A673 (cell line): ENCODE data around the gene KCNQ2. TPM values are rescaled to one million over a fixed set of nuclear protein-coding genes. Genes with fewer than 3 reads are reported as not detected.

ENCODE experiments used
- BruUV-seq: library from RNA; stranded (reverse); fragments of 400-500 nt; replicated peaks from 2 replicates; lab custom pipeline; 2021; lab: Mats Ljungman, UMichigan
- CTCF ChIA-PET: fragments of 300-600 bp; sonication (Branson Sonifier 250); formaldehyde crosslinking; loops from one replicate; lab custom pipeline; 2022; ENCODE audit warnings: antibody characterized with exemption; lab: Charles Lee
- POLR2A ChIA-PET: fragments of 300-600 bp; sonication (Branson Sonifier 250); formaldehyde crosslinking; loops from one replicate; lab custom pipeline; 2022; ENCODE audit warnings: antibody characterized with exemption; ENCODE audit not compliant: low non-redundant PET; lab: Charles Lee
- DNase-seq: peaks from one replicate; pipeline ENCODE4 v3.0.0-alpha.2; 2015; ENCODE audit warnings: low spot score
- H3K27ac ChIP-seq: fragments of 200-600 bp; sonication (generic); 2 replicates; pipeline ENCODE4 v1.5.1; 2016; ENCODE audit warnings: mixed run types, low read depth, mild to moderate bottlenecking, mixed read lengths, antibody characterized with exemption, low read length; ENCODE audit not compliant: poor library complexity, severe bottlenecking
- H3K27me3 ChIP-seq: fragments of 200-600 bp; sonication (generic); replicated peaks from 2 replicates; pipeline ENCODE4 v1.6.1; 2017; ENCODE audit warnings: mixed run types, low read depth, mild to moderate bottlenecking, mixed read lengths, antibody characterized with exemption, low read length; ENCODE audit not compliant: insufficient read depth, poor library complexity
- H3K36me3 ChIP-seq: fragments of 200-600 bp; sonication (generic); 2 replicates; pipeline ENCODE4 v1.6.1; 2016; ENCODE audit warnings: mixed run types, mild to moderate bottlenecking, mixed read lengths, antibody characterized with exemption, low read length; ENCODE audit not compliant: insufficient read depth, poor library complexity, severe bottlenecking
- H3K4me1 ChIP-seq: fragments of 200-600 bp; sonication (generic); 2 replicates; pipeline ENCODE4 v1.6.1; 2017; ENCODE audit warnings: mixed run types, mild to moderate bottlenecking, mixed read lengths, antibody characterized with exemption, low read length; ENCODE audit not compliant: insufficient read depth, poor library complexity, severe bottlenecking
- H3K4me3 ChIP-seq: fragments of 200-600 bp; sonication (generic); 2 replicates; pipeline ENCODE4 v1.5.1; 2016; ENCODE audit warnings: low read depth, mixed run types, mild to moderate bottlenecking, mixed read lengths, low read length; ENCODE audit not compliant: poor library complexity, severe bottlenecking
- H3K9me3 ChIP-seq: fragments of 200-600 bp; sonication (generic); 2 replicates; pipeline ENCODE4 v1.6.1; 2016; ENCODE audit warnings: mixed run types, low read depth, mild to moderate bottlenecking, mixed read lengths, antibody characterized with exemption, low read length; ENCODE audit not compliant: poor library complexity, severe bottlenecking
- CTCF ChIP-seq: fragments of 300-800, 200-600 bp; sonication (generic); conservative IDR thresholded peaks from 2 replicates; pipeline ENCODE4 v1.5.1; 2017; ENCODE audit warnings: low read depth, mild to moderate bottlenecking, antibody characterized with exemption, low read length, moderate library complexity, mixed read lengths
- EZH2 ChIP-seq: fragments of 200-600 bp; sonication (generic); IDR thresholded peaks from 2 replicates; pipeline ENCODE4 v1.6.1; 2017; ENCODE audit warnings: borderline replicate concordance, low read depth, mild to moderate bottlenecking, mixed read lengths, antibody characterized with exemption, low read length; ENCODE audit not compliant: poor library complexity, severe bottlenecking
- intact Hi-C: fragments of 100-400 bp; cut with micrococcal nuclease; formaldehyde crosslinking; loops from one replicate; pipeline ENCODE4 v1.10.0; 2022; ENCODE audit not compliant: unreplicated experiment
- total RNA-seq: library from RNA; stranded (reverse); gene quantifications from 2 replicates; pipeline ENCODE4 v1.2.3, GENCODE V29; 2021

Gene KCNQ2
- total RNA-seq, 1 experiment from 2014 or later, result 6.6 TPM

- no peaks in the 10 kb centered on the region for H3K36me3 ChIP-seq
- no peak for DNase-seq
- peaks cover 21% of the 10 kb centered on the region for H3K27me3 ChIP-seq
- no TSS peak for BruUV-seq
- TF ChIP-seq CTCF (no peak), EZH2 (no peak)
- ChIA-PET CTCF (no interaction called here), POLR2A (no interaction called here)
- H3K27ac ChIP-seq, result no peak overlapping the region
- no peak overlapping the region for H3K4me3 ChIP-seq
- intact Hi-C loops, result no loop called here
- no peaks in the 10 kb centered on the region for H3K9me3 ChIP-seq
- peaks cover 6% of the 10 kb centered on the region for H3K4me1 ChIP-seq
Observed at GRCh38 chr20:63398744-63399514, 73.5 kb downstream of the KCNQ2 start.

DNA sequence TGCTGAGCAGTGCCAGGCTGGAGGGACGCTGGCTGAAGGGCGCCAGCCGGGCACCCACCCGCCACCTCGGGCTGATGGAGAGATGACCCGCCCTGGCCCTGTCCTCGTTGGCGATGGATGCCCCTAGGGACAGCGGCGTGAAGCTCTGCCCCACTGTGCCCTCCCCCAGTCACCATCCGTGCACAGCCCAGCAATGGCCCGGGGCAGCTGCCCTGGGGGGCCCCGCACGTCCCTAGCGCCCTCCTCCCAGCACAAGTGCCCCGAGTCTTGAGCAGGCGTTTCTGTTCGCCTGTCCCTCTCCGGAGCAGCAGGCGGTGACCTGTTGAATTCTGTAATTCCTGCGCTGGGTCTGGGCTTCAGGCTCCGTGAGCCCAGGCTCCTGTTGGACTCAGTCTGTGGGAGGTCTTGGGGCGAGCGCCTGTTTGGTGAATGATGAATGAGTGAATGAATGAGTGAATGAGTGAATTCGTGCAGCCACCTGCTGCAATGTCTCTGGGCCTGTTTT, 74.5 kb downstream of the KCNQ2 start:
- peaks cover 6% of the 10 kb centered on the region for H3K4me1 ChIP-seq
- no peak overlapping the region for H3K27ac ChIP-seq
- H3K9me3 ChIP-seq, result no peaks in the 10 kb centered on the region
- H3K36me3 ChIP-seq, result no peaks in the 10 kb centered on the region
- intact Hi-C loops, result no loop called here
- ChIA-PET POLR2A (interaction anchor here (0.5 kb wide), 1 partner anchor 117 kb away, joined by 4 read pairs; no protein-coding TSS in a partner anchor), CTCF (interaction anchor here (1.0 kb wide), 1 partner anchor 174 kb away, joined by 4 read pairs; no protein-coding TSS in a partner anchor)
- no peak overlapping the region for H3K4me3 ChIP-seq
- peaks cover 21% of the 10 kb centered on the region for H3K27me3 ChIP-seq
- TF ChIP-seq CTCF, result no peak
- no peak for TF ChIP-seq EZH2
- BruUV-seq, result no TSS peak
- no peak for DNase-seq

DNA sequence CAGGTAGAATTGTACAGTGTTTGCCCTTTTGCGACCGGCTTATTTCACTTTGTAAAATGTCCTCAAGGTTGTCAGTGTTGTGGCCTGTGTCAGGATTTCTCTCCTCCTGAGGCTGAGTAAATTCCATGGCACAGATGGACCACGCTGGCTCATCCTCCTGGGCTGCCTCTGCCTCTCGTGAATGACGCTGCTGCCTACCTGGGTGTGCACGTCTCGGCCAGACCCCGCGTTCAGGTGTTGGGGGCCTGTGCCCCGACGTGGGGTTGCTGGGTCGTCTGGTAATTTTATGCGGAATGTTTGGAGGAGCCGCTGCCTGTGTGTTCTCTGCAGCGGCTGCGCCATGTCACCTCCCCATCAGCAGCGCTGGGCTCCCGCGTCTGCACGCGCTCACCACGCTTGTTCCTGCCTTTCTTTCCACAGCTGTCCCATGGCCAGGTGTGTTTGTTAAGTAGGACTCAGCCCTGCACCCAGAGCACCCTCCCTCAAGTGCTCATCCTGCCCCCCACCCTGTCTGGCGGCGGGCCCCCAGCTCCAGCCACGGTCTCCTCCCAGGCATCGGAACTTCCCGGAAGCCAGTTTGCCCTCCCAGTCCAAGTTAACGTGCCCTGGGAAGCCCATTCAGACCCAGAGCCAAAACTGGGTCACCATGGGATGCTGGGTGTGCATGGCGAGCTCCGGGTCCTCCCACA, 75.2 kb downstream of the KCNQ2 start:
- POLR2A ChIA-PET, result no interaction called here
- no peaks in the 10 kb centered on the region for H3K36me3 ChIP-seq
- intact Hi-C loops, result no loop called here
- no TSS peak for BruUV-seq
- no peak for DNase-seq
- no peak overlapping the region for H3K4me3 ChIP-seq
- H3K27me3 ChIP-seq, result peaks cover 15% of the 10 kb centered on the region
- peaks cover 6% of the 10 kb centered on the region for H3K4me1 ChIP-seq
- CTCF ChIA-PET, result interaction anchor here (1.0 kb wide), 1 partner anchor 174 kb away, joined by 4 read pairs; no protein-coding TSS in a partner anchor
- H3K27ac ChIP-seq, result no peak overlapping the region
- H3K9me3 ChIP-seq, result no peaks in the 10 kb centered on the region
- TF ChIP-seq EZH2 (no peak), CTCF (no peak)
